Stimulated activated CD4-positive, alpha-beta T cell treated with anti-CD3 and anti-CD28 coated beads, Interleukin-12 subunit alpha, Interleukin-12 subunit beta, amount 100 ng/mL, for 4 hours (primary cell): ENCODE data around the gene FCN3.
"Not testable (repeated sequence)": the region's sequence is repeated elsewhere in the genome, so short reads cannot be mapped to it uniquely, and the experiment has no call there.

Experiments used
- DNase-seq: peaks from one replicate; pipeline ENCODE4 v3.0.0-alpha.2; 2020

FCN3 gene

GRCh38 chr1:27374362-27375086 is at the start of gene FCN3:
Gene FCN3, minus strand, starts transcription at chr1:27374824. Its CDS starts 6 bp downstream, at chr1:27374818.
- no peak for DNase-seq

DNA sequence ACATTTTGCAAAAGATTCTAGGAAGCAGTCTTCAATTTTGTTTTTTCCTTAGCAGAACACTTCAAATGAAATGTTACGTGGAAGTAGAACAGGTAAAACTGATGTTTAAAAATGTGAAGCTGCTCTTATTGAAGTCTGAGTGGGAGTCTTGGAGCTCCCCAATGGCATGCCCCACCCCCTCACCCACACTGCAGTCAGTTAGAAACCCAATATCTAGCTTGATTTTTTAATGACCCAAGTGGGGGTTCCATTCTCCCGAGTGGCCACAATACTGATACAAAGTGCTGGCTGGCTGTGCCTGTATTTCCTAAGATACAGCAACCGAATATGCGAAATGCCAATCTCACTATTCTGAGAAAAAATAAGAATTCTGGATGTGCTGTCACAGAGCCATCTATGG is 49.1 kb upstream of the FCN3 start:
- no peak for DNase-seq

GRCh38 chr1:27418326-27419185 is 43.9 kb upstream of the FCN3 start:
- no peak for DNase-seq

DNA sequence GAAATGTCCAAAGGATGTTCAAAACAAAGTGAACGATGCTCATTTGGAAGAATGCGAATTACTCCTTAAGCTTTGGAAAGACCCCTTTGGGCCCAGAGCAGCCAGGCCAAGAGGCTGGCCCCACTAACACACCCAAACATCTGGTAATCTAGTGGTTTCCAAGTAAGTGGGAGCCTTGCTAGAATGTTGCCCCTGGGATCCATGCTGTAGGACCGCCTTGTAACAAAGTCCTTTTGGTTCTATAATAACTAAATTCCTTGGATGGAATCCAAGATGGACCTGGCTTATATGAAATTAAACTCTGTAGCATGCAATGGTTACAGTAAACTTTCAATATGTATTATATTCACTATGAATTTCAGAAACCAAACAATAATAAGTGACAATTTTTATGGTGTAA is 43.1 kb upstream of the FCN3 start:
- no peak for DNase-seq

DNA sequence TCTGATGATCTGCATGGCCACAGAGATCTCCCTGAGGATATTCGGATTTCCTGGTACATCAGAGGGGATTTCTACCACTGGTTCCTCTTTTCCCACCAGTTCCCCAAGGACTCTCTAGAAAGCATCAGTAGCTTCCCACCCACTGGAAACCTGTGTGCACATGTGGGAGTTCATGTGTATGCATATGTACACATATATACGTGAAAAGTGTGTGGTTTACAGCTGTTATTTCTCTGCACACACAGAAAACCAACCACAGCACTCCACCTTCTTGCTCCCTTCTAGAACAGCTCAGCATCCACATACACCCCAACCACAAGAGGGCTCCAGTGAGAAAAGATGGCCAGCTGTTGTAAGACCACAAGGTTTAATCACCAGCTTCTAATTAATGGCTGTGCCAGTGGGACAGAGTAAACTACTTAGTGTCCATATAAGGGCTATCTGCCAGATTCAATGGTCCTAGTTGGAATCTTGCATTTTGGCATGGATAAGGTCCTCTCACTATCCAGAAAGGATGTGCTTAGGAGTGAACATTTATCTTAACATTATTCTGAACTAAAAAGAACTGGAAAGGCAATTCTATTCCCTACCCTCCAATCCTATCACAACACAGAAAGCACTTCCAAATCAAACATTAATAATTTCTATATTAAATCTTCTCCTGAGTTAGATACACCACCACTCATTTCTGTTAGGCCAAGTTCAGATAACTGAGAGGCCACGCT is 41.9 kb upstream of the FCN3 start:
- peak; percentile 35 for DNase-seq

GRCh38 chr1:27414091-27414490 is 39.5 kb upstream of the FCN3 start:
- no peak for DNase-seq

DNA sequence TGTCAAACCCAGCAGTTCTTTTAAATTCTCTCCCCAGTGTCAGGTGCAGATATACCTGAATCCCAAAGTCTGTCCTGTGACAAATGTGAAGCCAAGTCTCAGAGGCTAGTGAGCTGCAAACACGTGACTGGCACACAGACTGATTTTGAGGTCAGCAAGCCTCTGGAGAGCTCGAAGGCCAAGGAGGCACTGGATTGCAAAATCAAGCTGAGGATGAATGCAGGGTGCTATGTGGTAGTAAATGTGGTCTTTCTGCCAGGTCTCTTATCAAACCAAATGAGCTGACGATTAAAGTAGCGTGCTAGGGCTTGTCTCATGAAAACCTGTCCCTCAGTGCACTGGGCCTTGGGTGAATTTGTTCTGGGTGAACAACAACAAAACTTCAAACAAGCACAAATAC is 38.4 kb upstream of the FCN3 start:
- DNase-seq, result no peak

DNA sequence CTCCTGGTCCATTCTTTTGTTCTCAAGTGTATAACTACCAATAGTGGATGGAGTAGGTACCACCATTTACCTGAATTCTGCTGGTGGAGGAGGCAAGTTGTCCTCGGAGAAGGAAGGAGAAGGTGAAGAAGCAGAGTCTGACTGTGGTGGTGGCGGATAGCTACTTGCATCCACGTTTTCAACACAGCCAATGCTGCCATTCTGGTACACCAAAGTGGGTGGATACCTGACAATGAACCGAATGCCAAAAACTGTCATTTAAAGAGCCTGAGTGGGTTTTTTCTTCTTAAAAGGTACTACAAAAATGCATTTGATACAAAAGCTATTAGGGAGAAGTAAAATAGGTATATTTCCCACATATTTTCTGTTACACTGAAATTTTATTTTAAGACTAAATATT is 37.9 kb upstream of the FCN3 start:
- DNase-seq, result no peak

DNA sequence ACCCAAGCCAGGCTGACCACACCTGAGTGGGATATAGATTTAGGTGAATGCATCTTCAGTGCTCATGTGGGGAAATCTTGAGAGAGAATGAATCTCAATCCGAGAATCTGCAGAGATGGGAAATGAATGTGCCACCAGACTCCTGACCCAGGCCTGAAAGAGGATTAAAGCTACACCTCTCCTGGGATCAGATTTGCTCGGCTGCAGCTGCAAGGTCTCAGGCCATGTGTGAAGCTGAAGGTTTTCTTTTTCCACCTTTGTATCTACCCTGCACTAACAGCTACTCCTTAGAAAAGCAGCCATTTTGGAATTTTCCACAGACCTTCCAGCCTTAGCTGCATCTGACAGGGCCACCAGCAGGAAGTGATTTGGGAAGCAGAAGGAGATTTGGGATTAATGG is 36.1 kb upstream of the FCN3 start:
- no peak for DNase-seq

GRCh38 chr1:27409669-27410068 is 35.0 kb upstream of the FCN3 start:
- no peak for DNase-seq

GRCh38 chr1:27408151-27408550 is 33.5 kb upstream of the FCN3 start:
- no peak for DNase-seq

GRCh38 chr1:27406791-27407190 is 32.2 kb upstream of the FCN3 start:
- not testable (repeated sequence) for DNase-seq

- DNase-seq, result no peak
Measured at GRCh38 chr1:27406362-27406680, 31.7 kb upstream of the FCN3 start.

DNA sequence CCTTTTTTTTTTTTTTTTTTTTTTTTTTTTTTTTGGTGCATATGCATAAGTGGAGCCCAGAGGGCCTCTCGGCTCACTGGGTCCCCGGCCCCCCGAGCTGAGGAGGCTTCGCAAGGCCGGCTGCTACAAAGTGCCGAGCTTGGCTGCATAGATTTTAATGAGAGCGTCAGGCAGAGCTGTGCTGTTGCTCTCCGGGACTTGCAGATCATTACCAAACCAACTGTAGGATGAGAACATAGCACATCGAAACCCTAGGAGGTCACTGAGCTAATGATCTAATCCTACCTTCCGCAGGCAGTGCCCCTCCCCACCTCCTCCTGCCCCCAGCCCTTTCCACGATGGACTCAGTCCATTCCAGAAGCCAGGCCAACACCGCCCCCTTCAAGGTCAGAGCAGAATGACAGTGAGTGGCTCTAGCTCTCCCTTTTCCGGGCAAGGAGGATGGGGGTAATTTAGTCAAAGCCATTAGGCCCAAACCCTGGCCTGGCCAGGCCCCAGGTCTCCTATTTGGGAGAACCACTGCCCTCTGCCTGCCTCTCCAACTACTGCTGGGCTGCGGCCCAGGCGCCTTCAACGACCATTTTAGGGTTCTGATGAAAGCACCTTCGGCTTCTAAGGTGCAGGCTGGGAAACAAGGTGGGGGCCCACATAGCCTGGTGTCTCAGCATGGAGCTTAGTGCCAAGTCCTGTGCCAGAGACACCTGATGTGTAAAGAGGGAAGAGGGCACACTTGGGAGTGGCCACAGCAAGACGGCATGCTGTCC is 31.2 kb upstream of the FCN3 start:
- not testable (repeated sequence) for DNase-seq

DNA sequence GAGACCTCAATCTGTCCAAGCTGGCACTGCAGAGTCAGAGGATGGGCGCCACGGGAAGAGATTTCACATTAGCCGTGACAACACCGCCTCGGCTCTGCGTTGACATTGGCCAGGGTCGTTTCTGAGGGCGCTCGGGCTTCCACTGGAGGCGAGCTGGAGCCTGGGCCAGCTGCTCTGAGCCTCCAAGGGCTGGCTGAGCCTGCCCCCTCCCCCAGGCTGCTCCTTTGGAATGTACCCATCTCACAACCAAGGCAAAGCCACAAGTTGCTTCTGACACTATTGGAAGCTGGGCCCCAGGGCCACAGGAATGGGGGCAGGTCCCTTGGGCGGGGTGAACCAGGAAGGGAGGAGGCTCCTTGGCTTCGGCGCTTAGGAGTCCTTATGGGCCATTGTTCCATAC is 30.4 kb upstream of the FCN3 start:
- no peak for DNase-seq

DNA sequence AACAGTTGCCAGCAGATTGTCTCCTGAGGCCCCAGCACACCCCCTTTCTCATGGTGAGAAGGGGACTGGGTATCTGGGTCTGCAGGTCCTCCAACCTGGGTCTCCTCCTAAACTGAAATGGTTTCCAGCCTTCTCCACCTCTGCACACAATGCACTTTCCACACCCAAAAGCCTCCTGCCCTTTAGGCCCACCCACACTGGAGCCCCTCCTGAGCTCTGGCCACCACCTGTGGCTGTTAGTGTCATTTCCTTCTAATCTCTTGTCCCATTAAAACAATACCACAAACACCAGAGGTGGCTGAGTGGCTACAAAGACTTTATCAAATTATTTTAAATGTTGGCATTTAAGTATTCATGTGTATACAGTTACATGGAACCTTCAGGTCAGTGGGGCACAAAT is 29.3 kb upstream of the FCN3 start:
- DNase-seq, result no peak

DNA sequence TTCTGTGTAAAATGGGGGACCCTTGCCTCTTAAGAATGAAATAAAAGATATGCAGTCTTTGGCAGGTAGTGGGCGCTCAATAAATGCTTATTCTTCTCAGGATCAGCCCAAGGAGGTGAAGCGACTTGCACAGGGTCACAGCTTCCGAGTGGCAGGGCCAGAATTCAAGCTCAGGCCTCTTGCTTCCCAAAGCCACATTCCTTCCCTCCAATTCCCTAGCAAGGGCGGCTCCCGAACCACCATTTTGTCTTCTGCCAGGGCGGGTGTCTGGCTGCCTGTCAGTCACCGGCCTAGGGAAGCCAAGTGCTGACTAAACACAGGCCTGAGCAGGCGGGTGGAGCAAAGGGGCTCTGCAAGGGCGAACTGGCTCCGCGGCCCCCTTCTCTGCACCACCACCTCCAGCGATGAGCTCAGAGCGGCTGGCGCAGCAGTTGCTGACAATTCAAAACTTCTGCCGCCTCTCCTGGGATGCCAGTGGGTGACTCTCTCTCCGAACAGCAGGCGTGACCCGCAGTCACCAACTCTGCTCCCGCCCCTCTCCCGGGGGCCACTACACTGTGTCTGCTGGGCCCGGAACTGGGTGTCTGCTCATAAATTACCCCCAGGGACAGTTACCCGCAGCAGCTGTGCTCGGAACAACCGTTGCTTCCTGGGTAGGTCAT is 28.6 kb upstream of the FCN3 start:
- no peak for DNase-seq

- no peak for DNase-seq
Measured at GRCh38 chr1:27402349-27402754, 27.7 kb upstream of the FCN3 start.

GRCh38 chr1:27400963-27401341 is 26.3 kb upstream of the FCN3 start:
- DNase-seq, result no peak

DNA sequence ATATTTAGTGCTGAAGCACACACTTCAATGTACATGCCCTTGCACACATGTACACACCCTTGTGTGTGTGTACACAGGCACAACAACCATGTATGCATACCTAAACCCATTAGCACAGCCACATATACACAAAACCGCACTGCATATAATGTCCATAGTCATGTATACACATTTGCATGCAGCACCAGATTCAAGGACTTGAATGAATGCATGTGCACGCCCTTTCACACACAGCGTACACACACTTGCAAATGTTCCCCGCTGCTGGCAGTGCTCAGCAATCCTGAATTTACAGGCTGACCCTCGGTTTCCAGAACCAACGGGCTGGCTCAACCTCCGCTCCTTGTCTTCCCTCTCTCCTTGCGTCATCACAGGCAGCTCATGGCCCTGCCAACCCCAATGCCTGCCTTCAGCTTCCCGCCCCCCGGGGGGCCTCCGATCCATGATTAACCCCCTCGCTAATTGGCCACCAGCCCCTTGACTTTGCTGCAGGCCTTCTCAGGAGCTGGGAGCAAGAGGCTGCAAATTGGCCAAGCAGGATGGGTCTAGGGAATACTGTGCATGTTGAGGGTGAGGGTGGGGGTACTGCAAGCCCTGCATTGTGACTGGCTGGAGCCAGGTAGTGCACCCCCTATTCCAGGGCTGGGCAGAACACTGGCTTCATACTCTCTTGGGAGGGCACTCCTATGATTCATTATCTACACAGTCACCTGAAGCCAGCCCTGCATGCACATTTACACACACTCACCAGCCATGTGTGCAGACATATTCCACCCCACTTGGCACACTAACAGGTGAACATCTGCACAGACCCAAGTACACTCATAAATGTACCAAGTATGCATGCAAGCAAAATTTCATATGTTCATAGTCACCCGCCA is 25.7 kb upstream of the FCN3 start:
- DNase-seq, result no peak

GRCh38 chr1:27399251-27400025 is 24.8 kb upstream of the FCN3 start:
- no peak for DNase-seq
